ENCODE data around the gene ALDH4A1.

ALDH4A1 gene

GRCh38 chr1:18926315-18927081, 24.1 kb upstream of the ALDH4A1 start:
- Histone ChIP-seq H2BK120ac (ENCODE audit: low read depth, low read length) (no peak overlapping the region), H3K9ac (ENCODE audit: low read length) (no peak overlapping the region), H3K79me2 (ENCODE audit: control insufficient read depth, insufficient read depth, low read length) (peaks cover 2% of the 10 kb centered on the region), H3K56ac (ENCODE audit: low read length) (no peak overlapping the region), H3K18ac (ENCODE audit: low read length) (no peak overlapping the region), H4K5ac (ENCODE audit: low read length) (no peak overlapping the region), H3K4me2 (ENCODE audit: low read length) (no peak overlapping the region), H3K4me3 (ENCODE audit: low read length) (no peak overlapping the region), H4K8ac (ENCODE audit: low read depth, low read length) (peak overlapping the region; percentile 59), H3K4ac (ENCODE audit: low read depth, low read length) (no peak overlapping the region), H3K23ac (ENCODE audit: low read length) (no peak overlapping the region), H3K27me3 (ENCODE audit: insufficient read depth, low read length, poor library complexity) (no peaks in the 10 kb centered on the region), H2BK5ac (ENCODE audit: low read length) (no peak overlapping the region), H3K4me1 (ENCODE audit: control insufficient read depth, low read depth, low read length) (peaks cover 2% of the 10 kb centered on the region), H3K79me1 (ENCODE audit: low read length) (peaks cover 5% of the 10 kb centered on the region), H2BK15ac (replicated peaks; ENCODE audit: low read depth) (no peak overlapping the region), H2AK5ac (ENCODE audit: low read length) (no peak overlapping the region), H3K36me3 (ENCODE audit: control insufficient read depth, insufficient read depth, low read length) (no peaks in the 10 kb centered on the region), H3K27ac (ENCODE audit: low read depth, low read length) (no peak overlapping the region)
- DNase-seq, result peak; percentile 86
- WGBS (ENCODE audit: extremely low coverage, insufficient coverage, low lambda C conversion rate), result no CpG with 5 or more reads among the region's 13 CpGs

DNA sequence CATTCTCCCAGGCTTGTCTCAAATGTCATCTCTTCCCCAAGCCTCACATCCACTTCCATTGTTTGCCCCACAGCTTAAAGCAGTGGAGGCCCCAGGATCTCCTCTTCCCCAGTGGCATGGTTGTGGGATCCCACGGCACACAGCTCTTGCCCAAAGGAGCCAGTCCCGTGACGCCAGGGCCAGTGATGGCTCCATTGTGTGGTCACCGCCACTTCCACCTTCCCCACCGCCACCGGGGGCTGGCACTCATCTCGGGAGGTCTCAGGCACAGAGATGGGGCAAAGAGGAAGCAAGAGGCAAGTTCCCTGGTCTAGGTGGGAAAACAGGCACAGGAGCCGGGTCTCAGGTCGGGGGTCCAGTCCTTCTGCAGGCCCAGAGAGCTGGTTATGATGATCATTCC, 22.9 kb upstream of the ALDH4A1 start:
- Histone ChIP-seq H3K9ac (ENCODE audit: low read length) (no peak overlapping the region), H3K27ac (ENCODE audit: low read depth, low read length) (no peak overlapping the region), H3K56ac (ENCODE audit: low read length) (no peak overlapping the region), H4K5ac (ENCODE audit: low read length) (no peak overlapping the region), H2BK15ac (replicated peaks; ENCODE audit: low read depth) (no peak overlapping the region), H3K4me3 (ENCODE audit: low read length) (no peak overlapping the region), H4K8ac (ENCODE audit: low read depth, low read length) (no peak overlapping the region), H2AK5ac (ENCODE audit: low read length) (no peak overlapping the region), H3K36me3 (ENCODE audit: control insufficient read depth, insufficient read depth, low read length) (no peaks in the 10 kb centered on the region), H2BK5ac (ENCODE audit: low read length) (no peak overlapping the region), H3K4me1 (ENCODE audit: control insufficient read depth, low read depth, low read length) (no peaks in the 10 kb centered on the region), H3K79me1 (ENCODE audit: low read length) (peaks cover 5% of the 10 kb centered on the region), H3K18ac (ENCODE audit: low read length) (no peak overlapping the region), H3K4me2 (ENCODE audit: low read length) (no peak overlapping the region), H2BK120ac (ENCODE audit: low read depth, low read length) (no peak overlapping the region), H3K79me2 (ENCODE audit: control insufficient read depth, insufficient read depth, low read length) (peaks cover 2% of the 10 kb centered on the region), H3K27me3 (ENCODE audit: insufficient read depth, low read length, poor library complexity) (no peaks in the 10 kb centered on the region), H3K23ac (ENCODE audit: low read length) (no peak overlapping the region), H3K4ac (ENCODE audit: low read depth, low read length) (no peak overlapping the region)
- no peak for DNase-seq
- WGBS (ENCODE audit: extremely low coverage, insufficient coverage, low lambda C conversion rate), result no CpG with 5 or more reads among the region's 9 CpGs

GRCh38 chr1:18924221-18924691, 21.9 kb upstream of the ALDH4A1 start:
- H3K79me2 ChIP-seq (ENCODE audit: control insufficient read depth, insufficient read depth, low read length), result peaks cover 2% of the 10 kb centered on the region
- H3K36me3 ChIP-seq (ENCODE audit: control insufficient read depth, insufficient read depth, low read length), result no peaks in the 10 kb centered on the region
- H3K79me1 ChIP-seq (ENCODE audit: low read length), result peaks cover 2% of the 10 kb centered on the region
- no peak overlapping the region for H3K4me2 ChIP-seq (ENCODE audit: low read length)
- no peak overlapping the region for H3K27ac ChIP-seq (ENCODE audit: low read depth, low read length)
- no CpG with 5 or more reads among the region's 11 CpGs for WGBS (ENCODE audit: extremely low coverage, insufficient coverage, low lambda C conversion rate)
- H3K4me1 ChIP-seq (ENCODE audit: control insufficient read depth, low read depth, low read length), result no peaks in the 10 kb centered on the region
- no peak overlapping the region for H2BK120ac ChIP-seq (ENCODE audit: low read depth, low read length)
- H3K56ac ChIP-seq (ENCODE audit: low read length), result no peak overlapping the region
- H2BK5ac ChIP-seq (ENCODE audit: low read length), result no peak overlapping the region
- H2BK15ac ChIP-seq (replicated peaks; ENCODE audit: low read depth), result no peak overlapping the region
- no peak overlapping the region for H3K18ac ChIP-seq (ENCODE audit: low read length)
- no peak overlapping the region for H4K8ac ChIP-seq (ENCODE audit: low read depth, low read length)
- no peak overlapping the region for H3K23ac ChIP-seq (ENCODE audit: low read length)
- no peak overlapping the region for H3K4me3 ChIP-seq (ENCODE audit: low read length)
- no peak overlapping the region for H3K4ac ChIP-seq (ENCODE audit: low read depth, low read length)
- no peak overlapping the region for H4K5ac ChIP-seq (ENCODE audit: low read length)
- H3K27me3 ChIP-seq (ENCODE audit: insufficient read depth, low read length, poor library complexity), result no peaks in the 10 kb centered on the region
- no peak for DNase-seq
- H3K9ac ChIP-seq (ENCODE audit: low read length), result no peak overlapping the region
- no peak overlapping the region for H2AK5ac ChIP-seq (ENCODE audit: low read length)

- H3K27ac ChIP-seq (ENCODE audit: low read depth, low read length), result no peak overlapping the region
- H2BK120ac ChIP-seq (ENCODE audit: low read depth, low read length), result no peak overlapping the region
- no peaks in the 10 kb centered on the region for H3K36me3 ChIP-seq (ENCODE audit: control insufficient read depth, insufficient read depth, low read length)
- H4K8ac ChIP-seq (ENCODE audit: low read depth, low read length), result no peak overlapping the region
- H3K4ac ChIP-seq (ENCODE audit: low read depth, low read length), result no peak overlapping the region
- peaks cover 2% of the 10 kb centered on the region for H3K79me1 ChIP-seq (ENCODE audit: low read length)
- H3K4me1 ChIP-seq (ENCODE audit: control insufficient read depth, low read depth, low read length), result no peaks in the 10 kb centered on the region
- no peak overlapping the region for H3K18ac ChIP-seq (ENCODE audit: low read length)
- WGBS (ENCODE audit: extremely low coverage, insufficient coverage, low lambda C conversion rate), result no CpG with 5 or more reads among the region's 14 CpGs
- no peak overlapping the region for H2BK5ac ChIP-seq (ENCODE audit: low read length)
- H3K56ac ChIP-seq (ENCODE audit: low read length), result no peak overlapping the region
- no peaks in the 10 kb centered on the region for H3K27me3 ChIP-seq (ENCODE audit: insufficient read depth, low read length, poor library complexity)
- DNase-seq, result no peak
- no peak overlapping the region for H4K5ac ChIP-seq (ENCODE audit: low read length)
- no peak overlapping the region for H3K9ac ChIP-seq (ENCODE audit: low read length)
- peaks cover 2% of the 10 kb centered on the region for H3K79me2 ChIP-seq (ENCODE audit: control insufficient read depth, insufficient read depth, low read length)
- H3K23ac ChIP-seq (ENCODE audit: low read length), result no peak overlapping the region
- H3K4me2 ChIP-seq (ENCODE audit: low read length), result no peak overlapping the region
- H2AK5ac ChIP-seq (ENCODE audit: low read length), result no peak overlapping the region
- no peak overlapping the region for H3K4me3 ChIP-seq (ENCODE audit: low read length)
- no peak overlapping the region for H2BK15ac ChIP-seq (replicated peaks; ENCODE audit: low read depth)
Measured at GRCh38 chr1:18923756-18924211, 21.4 kb upstream of the ALDH4A1 start.

DNA sequence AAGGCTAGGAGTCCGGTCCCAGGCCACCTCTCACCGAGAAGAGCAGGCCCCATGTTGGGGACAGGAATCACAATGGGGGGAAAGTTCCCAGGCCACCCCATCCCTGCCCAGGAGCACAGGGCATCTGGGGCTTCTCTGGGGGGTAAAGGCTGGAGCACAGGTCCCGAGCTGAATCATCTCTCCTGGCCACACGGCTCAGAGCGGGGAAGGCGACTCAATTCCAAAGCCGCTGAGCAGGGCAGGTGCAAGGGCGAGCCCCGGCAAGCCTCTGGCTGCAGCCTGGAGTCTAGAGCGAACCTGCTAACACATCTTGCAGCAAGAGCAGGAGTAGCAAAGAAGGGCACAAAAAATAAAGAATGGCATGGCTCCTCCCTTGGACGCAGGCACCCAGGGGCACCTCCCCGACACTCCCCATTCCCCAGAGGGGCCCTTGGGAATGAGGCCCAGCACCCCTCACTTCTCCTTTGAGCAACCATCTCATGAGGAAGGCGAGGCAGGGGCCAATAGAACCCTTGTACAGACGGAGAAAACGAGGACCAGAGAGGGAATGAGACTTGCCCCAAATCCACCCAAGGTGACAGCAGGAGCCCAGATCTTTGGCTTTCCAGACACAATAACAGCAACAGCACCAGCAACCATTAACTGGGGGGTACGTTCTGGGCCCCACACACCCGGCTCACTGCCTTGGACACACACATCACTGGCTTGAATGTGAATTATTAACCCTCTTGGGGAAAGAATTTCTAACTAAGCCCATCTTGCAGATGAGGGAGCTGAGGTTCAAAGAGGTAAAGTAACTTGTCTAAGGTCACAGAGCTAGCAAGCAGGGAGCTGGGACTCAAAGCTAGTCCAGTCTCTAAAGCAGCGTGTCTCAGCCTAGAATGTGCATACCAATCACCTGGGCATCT, 20.7 kb upstream of the ALDH4A1 start:
- no CpG with 5 or more reads among the region's 18 CpGs for WGBS (ENCODE audit: extremely low coverage, insufficient coverage, low lambda C conversion rate)
- Histone ChIP-seq H3K4ac (ENCODE audit: low read depth, low read length) (no peak overlapping the region), H4K8ac (ENCODE audit: low read depth, low read length) (no peak overlapping the region)

More for the DNA sequence above, 20.7 kb upstream of the ALDH4A1 start:
- no peak overlapping the region for H3K4me3 ChIP-seq (ENCODE audit: low read length)
- no peaks in the 10 kb centered on the region for H3K4me1 ChIP-seq (ENCODE audit: control insufficient read depth, low read depth, low read length)
- no peak overlapping the region for H2BK15ac ChIP-seq (replicated peaks; ENCODE audit: low read depth)
- no peaks in the 10 kb centered on the region for H3K79me2 ChIP-seq (ENCODE audit: control insufficient read depth, insufficient read depth, low read length)
- H3K27me3 ChIP-seq (ENCODE audit: insufficient read depth, low read length, poor library complexity), result no peaks in the 10 kb centered on the region
- H3K18ac ChIP-seq (ENCODE audit: low read length), result no peak overlapping the region
- DNase-seq, result no peak
- H3K4me2 ChIP-seq (ENCODE audit: low read length), result no peak overlapping the region
- no peak overlapping the region for H3K56ac ChIP-seq (ENCODE audit: low read length)
- no peak overlapping the region for H2BK5ac ChIP-seq (ENCODE audit: low read length)
- H3K79me1 ChIP-seq (ENCODE audit: low read length), result peaks cover 2% of the 10 kb centered on the region
- H3K36me3 ChIP-seq (ENCODE audit: control insufficient read depth, insufficient read depth, low read length), result no peaks in the 10 kb centered on the region
- H3K23ac ChIP-seq (ENCODE audit: low read length), result no peak overlapping the region
- H3K27ac ChIP-seq (ENCODE audit: low read depth, low read length), result no peak overlapping the region
- no peak overlapping the region for H2BK120ac ChIP-seq (ENCODE audit: low read depth, low read length)
- H4K5ac ChIP-seq (ENCODE audit: low read length), result no peak overlapping the region
- no peak overlapping the region for H3K9ac ChIP-seq (ENCODE audit: low read length)
- H2AK5ac ChIP-seq (ENCODE audit: low read length), result no peak overlapping the region
